ENCODE measurements around the gene RTEL1.

DNA sequence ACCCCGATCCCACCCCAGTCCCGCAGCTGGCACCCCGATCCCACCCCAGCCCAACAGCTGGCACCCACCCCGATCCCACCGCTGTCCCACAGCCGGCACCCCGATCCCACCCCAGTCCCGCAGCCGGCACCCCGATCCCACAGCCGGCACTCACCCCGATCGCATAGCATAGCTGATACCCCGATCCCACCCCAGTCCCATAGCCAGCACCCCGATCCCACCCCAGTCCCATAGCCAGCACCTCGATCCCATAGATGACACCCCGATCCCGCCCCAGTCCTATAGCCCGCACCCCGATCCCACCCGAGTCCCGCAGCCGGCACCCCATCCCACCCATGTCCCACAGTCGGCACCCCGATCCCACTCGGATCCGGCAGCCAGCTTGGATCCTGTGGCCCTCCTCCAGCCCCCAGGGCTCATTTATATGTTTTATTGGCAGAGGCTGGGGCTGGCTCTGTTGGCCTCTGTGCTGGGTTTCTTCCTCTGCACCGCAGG, 30.3 kb upstream of the RTEL1 start:
- TF ChIP-seq, protein P1, sequence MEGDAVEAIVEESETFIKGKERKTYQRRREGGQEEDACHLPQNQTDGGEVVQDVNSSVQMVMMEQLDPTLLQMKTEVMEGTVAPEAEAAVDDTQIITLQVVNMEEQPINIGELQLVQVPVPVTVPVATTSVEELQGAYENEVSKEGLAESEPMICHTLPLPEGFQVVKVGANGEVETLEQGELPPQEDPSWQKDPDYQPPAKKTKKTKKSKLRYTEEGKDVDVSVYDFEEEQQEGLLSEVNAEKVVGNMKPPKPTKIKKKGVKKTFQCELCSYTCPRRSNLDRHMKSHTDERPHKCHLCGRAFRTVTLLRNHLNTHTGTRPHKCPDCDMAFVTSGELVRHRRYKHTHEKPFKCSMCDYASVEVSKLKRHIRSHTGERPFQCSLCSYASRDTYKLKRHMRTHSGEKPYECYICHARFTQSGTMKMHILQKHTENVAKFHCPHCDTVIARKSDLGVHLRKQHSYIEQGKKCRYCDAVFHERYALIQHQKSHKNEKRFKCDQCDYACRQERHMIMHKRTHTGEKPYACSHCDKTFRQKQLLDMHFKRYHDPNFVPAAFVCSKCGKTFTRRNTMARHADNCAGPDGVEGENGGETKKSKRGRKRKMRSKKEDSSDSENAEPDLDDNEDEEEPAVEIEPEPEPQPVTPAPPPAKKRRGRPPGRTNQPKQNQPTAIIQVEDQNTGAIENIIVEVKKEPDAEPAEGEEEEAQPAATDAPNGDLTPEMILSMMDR (IDR thresholded peaks at IDR 0.05; ENCODE audit: low read length): no peak
- no peak for TF ChIP-seq EZH2 (IDR thresholded peaks at IDR 0.05; ENCODE audit: borderline replicate concordance, low read length)
